SK-N-MC (cell line): ENCODE measurements around the gene UBAC2.

ENCODE experiments used
- EZH2 ChIP-seq: fragments of 200-600 bp; sonication (generic); IDR thresholded peaks from one replicate; pipeline ENCODE4 v1.6.1; 2017; ENCODE audit warnings: antibody characterized with exemption
- POLR2AphosphoS5 ChIP-seq: IDR thresholded peaks from 2 replicates; pipeline ENCODE4 v1.6.1; 2012; ENCODE audit warnings: mild to moderate bottlenecking, low read depth, low read length, borderline replicate concordance

GRCh38 chr13:99199541-99200431 lies 868 bp upstream of the UBAC2 start:
- TF ChIP-seq POLR2AphosphoS5: no peak
- no peak for TF ChIP-seq EZH2
